ENCODE results near the gene SYT4.

The SYT4 gene

GRCh38 chr18:43236921-43237320, 40.4 kb downstream of the SYT4 start:
- H3K9me3 ChIP-seq (ENCODE audit: control insufficient read depth, insufficient read depth, low read length): no peaks in the 10 kb centered on the region
- no peak overlapping the region for H3K4me2 ChIP-seq (ENCODE audit: low read length)
- no peak overlapping the region for H3K27ac ChIP-seq (ENCODE audit: low read depth, low read length)
- H3K36me3 ChIP-seq (ENCODE audit: control insufficient read depth, low read length): no peaks in the 10 kb centered on the region
- no peaks in the 10 kb centered on the region for H3K79me2 ChIP-seq (ENCODE audit: control insufficient read depth, low read length)
- TF ChIP-seq CTCF (IDR thresholded peaks at IDR 0.05; ENCODE audit: low read depth, low read length, poor library complexity, severe bottlenecking) (no peak), EZH2phosphoT487 (IDR thresholded peaks at IDR 0.05; ENCODE audit: borderline replicate concordance, low read length) (no peak)
- H3K4me3 ChIP-seq (ENCODE audit: low read length): no peak overlapping the region
- no peaks in the 10 kb centered on the region for H3K27me3 ChIP-seq (ENCODE audit: control insufficient read depth, low read length)
- no peaks in the 10 kb centered on the region for H4K20me1 ChIP-seq (ENCODE audit: control insufficient read depth, insufficient read depth, low read depth, low read length)
- H3F3A ChIP-seq (ENCODE audit: control insufficient read depth, insufficient read depth): no peaks in the 10 kb centered on the region
- no peaks in the 10 kb centered on the region for H3K9me2 ChIP-seq (replicated peaks; ENCODE audit: control insufficient read depth, low read length)
- H3K4me1 ChIP-seq (ENCODE audit: control insufficient read depth, low read length): no peaks in the 10 kb centered on the region

DNA sequence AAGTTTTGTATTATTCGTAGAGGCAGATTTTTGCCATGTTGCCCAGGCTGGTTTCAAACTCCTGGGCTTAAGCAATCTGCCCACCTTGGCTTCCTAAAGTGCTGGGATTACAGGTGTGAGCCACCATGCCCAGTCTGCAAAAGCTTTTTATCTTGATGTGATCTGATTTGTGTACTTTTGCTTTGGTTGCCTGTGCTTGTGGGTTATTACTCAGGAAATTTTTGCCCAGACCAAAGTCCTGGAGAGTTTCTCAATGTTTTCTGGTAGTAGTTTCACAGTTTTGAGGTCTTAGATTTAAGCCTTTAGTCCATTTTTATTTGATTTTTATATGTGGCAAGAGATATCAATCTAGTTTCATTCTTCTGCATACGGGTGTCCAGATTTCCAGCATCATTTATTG, 42.4 kb downstream of the SYT4 start:
- H3K27me3 ChIP-seq (ENCODE audit: control insufficient read depth, low read length): no peaks in the 10 kb centered on the region
- no peaks in the 10 kb centered on the region for H3K36me3 ChIP-seq (ENCODE audit: control insufficient read depth, low read length)
- no peaks in the 10 kb centered on the region for H3K4me1 ChIP-seq (ENCODE audit: control insufficient read depth, low read length)
- H3K79me2 ChIP-seq (ENCODE audit: control insufficient read depth, low read length): no peaks in the 10 kb centered on the region
- no peak overlapping the region for H3K27ac ChIP-seq (ENCODE audit: low read depth, low read length)
- no peaks in the 10 kb centered on the region for H3F3A ChIP-seq (ENCODE audit: control insufficient read depth, insufficient read depth)
- no peak overlapping the region for H3K4me3 ChIP-seq (ENCODE audit: low read length)
- TF ChIP-seq EZH2phosphoT487 (IDR thresholded peaks at IDR 0.05; ENCODE audit: borderline replicate concordance, low read length) (no peak), CTCF (IDR thresholded peaks at IDR 0.05; ENCODE audit: low read depth, low read length, poor library complexity, severe bottlenecking) (no peak)
- H3K9me3 ChIP-seq (ENCODE audit: control insufficient read depth, insufficient read depth, low read length): no peaks in the 10 kb centered on the region
- H4K20me1 ChIP-seq (ENCODE audit: control insufficient read depth, insufficient read depth, low read depth, low read length): no peaks in the 10 kb centered on the region
- no peak overlapping the region for H3K4me2 ChIP-seq (ENCODE audit: low read length)
- H3K9me2 ChIP-seq (replicated peaks; ENCODE audit: control insufficient read depth, low read length): no peaks in the 10 kb centered on the region

- H3K9me3 ChIP-seq (ENCODE audit: control insufficient read depth, insufficient read depth, low read length): no peaks in the 10 kb centered on the region
- H3K27ac ChIP-seq (ENCODE audit: low read depth, low read length): no peak overlapping the region
- no peaks in the 10 kb centered on the region for H3K27me3 ChIP-seq (ENCODE audit: control insufficient read depth, low read length)
- no peaks in the 10 kb centered on the region for H3K79me2 ChIP-seq (ENCODE audit: control insufficient read depth, low read length)
- no peak for TF ChIP-seq EZH2phosphoT487 (IDR thresholded peaks at IDR 0.05; ENCODE audit: borderline replicate concordance, low read length)
- TF ChIP-seq CTCF (IDR thresholded peaks at IDR 0.05; ENCODE audit: low read depth, low read length, poor library complexity, severe bottlenecking): no peak
- no peaks in the 10 kb centered on the region for H3F3A ChIP-seq (ENCODE audit: control insufficient read depth, insufficient read depth)
- no peaks in the 10 kb centered on the region for H3K4me1 ChIP-seq (ENCODE audit: control insufficient read depth, low read length)
- H3K4me2 ChIP-seq (ENCODE audit: low read length): no peak overlapping the region
- no peaks in the 10 kb centered on the region for H3K9me2 ChIP-seq (replicated peaks; ENCODE audit: control insufficient read depth, low read length)
- no peaks in the 10 kb centered on the region for H3K36me3 ChIP-seq (ENCODE audit: control insufficient read depth, low read length)
- H3K4me3 ChIP-seq (ENCODE audit: low read length): no peak overlapping the region
- no peaks in the 10 kb centered on the region for H4K20me1 ChIP-seq (ENCODE audit: control insufficient read depth, insufficient read depth, low read depth, low read length)
These were observed 54.8 kb downstream of the SYT4 start for GRCh38 chr18:43222501-43222900.

GRCh38 chr18:43220691-43221090, 56.6 kb downstream of the SYT4 start:
- Histone ChIP-seq H3K9me3 (ENCODE audit: control insufficient read depth, insufficient read depth, low read length) (no peaks in the 10 kb centered on the region), H3K27me3 (ENCODE audit: control insufficient read depth, low read length) (no peaks in the 10 kb centered on the region)

More at GRCh38 chr18:43220691-43221090, 56.6 kb downstream of the SYT4 start:
- no peaks in the 10 kb centered on the region for H3K79me2 ChIP-seq (ENCODE audit: control insufficient read depth, low read length)
- H3K4me1 ChIP-seq (ENCODE audit: control insufficient read depth, low read length): no peaks in the 10 kb centered on the region
- H3K27ac ChIP-seq (ENCODE audit: low read depth, low read length): no peak overlapping the region
- no peaks in the 10 kb centered on the region for H4K20me1 ChIP-seq (ENCODE audit: control insufficient read depth, insufficient read depth, low read depth, low read length)
- H3K4me3 ChIP-seq (ENCODE audit: low read length): no peak overlapping the region
- H3K9me2 ChIP-seq (replicated peaks; ENCODE audit: control insufficient read depth, low read length): no peaks in the 10 kb centered on the region
- H3K4me2 ChIP-seq (ENCODE audit: low read length): no peak overlapping the region
- no peaks in the 10 kb centered on the region for H3K36me3 ChIP-seq (ENCODE audit: control insufficient read depth, low read length)
- H3F3A ChIP-seq (ENCODE audit: control insufficient read depth, insufficient read depth): no peaks in the 10 kb centered on the region
- TF ChIP-seq EZH2phosphoT487 (IDR thresholded peaks at IDR 0.05; ENCODE audit: borderline replicate concordance, low read length) (no peak), CTCF (IDR thresholded peaks at IDR 0.05; ENCODE audit: low read depth, low read length, poor library complexity, severe bottlenecking) (no peak)
